SK-N-SH (cell line): Measurements from ENCODE around the gene PACSIN2. TPM values are rescaled to one million over a fixed set of nuclear protein-coding genes. Genes with fewer than 3 reads are reported as not detected.

Source experiments
- CTCF ChIA-PET: fragments of 300-600, 350-600 bp; formaldehyde crosslinking; extraction: SDS; loops from one replicate; lab custom pipeline; 2021; lab: Yijun Ruan, JAX
- POLR2A ChIA-PET: fragments of 350-600 bp; sonication (Branson Sonifier 250); formaldehyde crosslinking; extraction: SDS; loops from one replicate; lab custom pipeline; 2020; ENCODE audit warnings: antibody characterized with exemption, inconsistent platforms; lab: Yijun Ruan, JAX
- DNase-seq: peaks from one replicate; pipeline ENCODE4 v3.0.0; 2012
- H2AFZ ChIP-seq: fragments of 200-600 bp; sonication (generic); 2 replicates; pipeline ENCODE4 v1.8.1; 2016; ENCODE audit warnings: antibody characterized with exemption, mild to moderate bottlenecking, low read depth
- H3F3A ChIP-seq: fragments of 200-600 bp; sonication (generic); replicated peaks from 2 replicates; pipeline ENCODE3; 2016; ENCODE audit warnings: antibody characterized with exemption, mild to moderate bottlenecking; ENCODE audit not compliant: insufficient read depth
- H3K27ac ChIP-seq, 2 experiments: fragments of 200-500 bp in 1 of 2; fragments of 200-600 bp in 1 of 2; sonication (Bioruptor generic) in 1 of 2; sonication (generic), shearing (Covaris generic) in 1 of 2; 2 replicates each; pipeline versions ENCODE4 v1.5.1 to v1.6.1; 2014 to 2016; ENCODE audit warnings: low read depth in 2 of 2, inconsistent platforms in 1 of 2, low read length in 1 of 2, mild to moderate bottlenecking in 1 of 2, mixed read lengths in 1 of 2
- H3K27me3 ChIP-seq: fragments of 200-600 bp; sonication (generic), shearing (Covaris generic); 2 replicates; pipeline ENCODE4 v1.6.1; 2016; ENCODE audit warnings: mixed run types; ENCODE audit not compliant: insufficient read depth
- H3K36me3 ChIP-seq, 2 experiments: fragments of 200-500 bp in 1 of 2; fragments of 200-600 bp in 1 of 2; sonication (Bioruptor generic) in 1 of 2; sonication (generic) in 1 of 2; replicated peaks in 1 of 2; 2 replicates each; pipeline versions ENCODE3 to v1.5.1; 2014 to 2016; ENCODE audit warnings: low read length in 1 of 2, mild to moderate bottlenecking in 1 of 2; ENCODE audit not compliant: insufficient read depth in 2 of 2, control insufficient read depth in 1 of 2
- H3K4me1 ChIP-seq, 2 experiments: fragments of 200-500 bp in 1 of 2; fragments of 200-600 bp in 1 of 2; sonication (Bioruptor generic) in 1 of 2; sonication (generic), shearing (Covaris generic) in 1 of 2; 2 replicates each; pipeline versions ENCODE4 v1.5.1 to v1.6.1; 2014 to 2016; ENCODE audit warnings: low read depth in 1 of 2, low read length in 1 of 2, mixed run types in 1 of 2; ENCODE audit not compliant: insufficient read depth in 2 of 2, control insufficient read depth in 1 of 2
- H3K4me2 ChIP-seq: fragments of 200-600 bp; sonication (generic), shearing (Covaris generic); 2 replicates; pipeline ENCODE4 v1.6.1; 2017; ENCODE audit warnings: mixed run types
- H3K4me3 ChIP-seq, 2 experiments: fragments of 200-500 bp in 1 of 2; fragments of 200-600 bp in 1 of 2; sonication (Bioruptor generic) in 1 of 2; sonication (generic), shearing (Covaris generic) in 1 of 2; 2 replicates each; pipeline versions ENCODE4 v1.5.1 to v1.8.1; 2014 to 2016; ENCODE audit warnings: low read depth in 2 of 2, inconsistent platforms in 1 of 2, low read length in 1 of 2, mild to moderate bottlenecking in 1 of 2, mixed read lengths in 1 of 2, moderate library complexity in 1 of 2
- H3K79me2 ChIP-seq: fragments of 200-600 bp; sonication (generic); 2 replicates; pipeline ENCODE4 v1.8.1; 2017; ENCODE audit warnings: mild to moderate bottlenecking; ENCODE audit not compliant: insufficient read depth
- H3K9ac ChIP-seq: fragments of 200-600 bp; sonication (generic); 2 replicates; pipeline ENCODE4 v1.6.1; 2017; ENCODE audit warnings: mixed run types
- H3K9me2 ChIP-seq: fragments of 200-600 bp; sonication (generic); 2 replicates; pipeline ENCODE4 v1.6.1; 2017; ENCODE audit warnings: mixed run types
- H3K9me3 ChIP-seq: fragments of 200-600 bp; sonication (generic); 2 replicates; pipeline ENCODE4 v1.6.1; 2017; ENCODE audit warnings: mixed run types, mild to moderate bottlenecking, moderate library complexity
- H4K20me1 ChIP-seq: fragments of 200-600 bp; sonication (generic); 2 replicates; pipeline ENCODE4 v1.6.1; 2017; ENCODE audit warnings: mild to moderate bottlenecking, mixed run types; ENCODE audit not compliant: insufficient read depth
- CTCF ChIP-seq: fragments of 200-600 bp; sonication (generic); IDR thresholded peaks from 2 replicates; pipeline ENCODE4 v1.6.1; 2017; ENCODE audit warnings: antibody characterized with exemption, mild to moderate bottlenecking, moderate library complexity
- EZH2phosphoT487 ChIP-seq: fragments of 200-600 bp; sonication (generic); IDR thresholded peaks from 2 replicates; pipeline ENCODE4 v1.6.1; 2017; ENCODE audit warnings: low read depth, mixed run types, mild to moderate bottlenecking, antibody characterized with exemption, moderate library complexity, borderline replicate concordance
- FOSL2 ChIP-seq: IDR thresholded peaks from 2 replicates; pipeline ENCODE4 v1.4.0; 2012; ENCODE audit warnings: low read depth, mild to moderate bottlenecking, moderate library complexity, borderline replicate concordance
- FOXJ3 ChIP-seq: sonication (generic); formaldehyde crosslinking; IDR thresholded peaks from 2 replicates; pipeline ENCODE4 v1.5.1; 2020; ENCODE audit warnings: mild to moderate bottlenecking, missing genetic modification reagents
- MAX ChIP-seq: IDR thresholded peaks from 2 replicates; pipeline ENCODE4 v1.4.0; 2012; ENCODE audit warnings: low read depth
- NFIC ChIP-seq: IDR thresholded peaks from 2 replicates; pipeline ENCODE4 v1.4.0; 2012; ENCODE audit warnings: borderline replicate concordance
- POLR2AphosphoS5 ChIP-seq: IDR thresholded peaks from 2 replicates; pipeline ENCODE4 v1.6.1; 2012; ENCODE audit warnings: low read depth, low read length
- RAD21 ChIP-seq: IDR thresholded peaks from 2 replicates; pipeline ENCODE4 v1.6.1; 2012; ENCODE audit warnings: mild to moderate bottlenecking, low read length
- RCOR1 ChIP-seq: fragments of 150-350 bp; IDR thresholded peaks from 2 replicates; pipeline ENCODE4 v1.6.1; 2017; ENCODE audit warnings: antibody characterized with exemption, low read length
- REST ChIP-seq: IDR thresholded peaks from 2 replicates; pipeline ENCODE4 v1.6.1; 2012; ENCODE audit warnings: mild to moderate bottlenecking, low read depth, low read length, moderate library complexity
- RFX5 ChIP-seq: IDR thresholded peaks from 2 replicates; pipeline ENCODE4 v1.6.1; 2012; ENCODE audit warnings: mild to moderate bottlenecking, improper control_type of control experiment, low read length
- SMC3 ChIP-seq: IDR thresholded peaks from 2 replicates; pipeline ENCODE4 v1.6.1; 2012; ENCODE audit warnings: low read depth, low read length, improper control_type of control experiment
- TAF1 ChIP-seq: IDR thresholded peaks from 2 replicates; pipeline ENCODE4 v1.6.1; 2012; ENCODE audit warnings: low read depth, mild to moderate bottlenecking, low read length, moderate library complexity, borderline replicate concordance
- TEAD4 ChIP-seq: IDR thresholded peaks from 2 replicates; pipeline ENCODE4 v1.4.0; 2012; ENCODE audit warnings: mild to moderate bottlenecking, borderline replicate concordance; ENCODE audit not compliant: insufficient read depth
- USF2 ChIP-seq: fragments of 150-350 bp; IDR thresholded peaks from 2 replicates; pipeline ENCODE4 v1.6.1; 2017; ENCODE audit warnings: antibody characterized with exemption, low read length, low read depth, borderline replicate concordance
- YY1 ChIP-seq: IDR thresholded peaks from 2 replicates; pipeline ENCODE4 v1.4.0; 2012; ENCODE audit warnings: low read depth, mild to moderate bottlenecking
- ZBTB33 ChIP-seq: IDR thresholded peaks from 2 replicates; pipeline ENCODE4 v1.4.0; 2012; ENCODE audit warnings: low read depth, borderline replicate concordance
- WGBS: methylation state at CpG from one replicate; pipeline ENCODE4 v1.1.6; 2017; ENCODE audit warnings: low lambda C conversion rate; 5-methylcytosine and 5-hydroxymethylcytosine counted together
- polyA plus RNA-seq, 3 experiments: library from polyadenylated mRNA; depleted of rRNA; stranded (reverse); fragments of >200 nt; gene quantifications; 2 replicates each; pipeline ENCODE4 v1.2.3, GENCODE V29; 2012

PACSIN2 gene
- polyA plus RNA-seq, 1 of the 3 experiments (the other 2 are of a cell fraction): 60.5 TPM

- no peak for TF ChIP-seq YY1
- no peak for TF ChIP-seq REST
Observed at GRCh38 chr22:42863349-42863961, 151.5 kb downstream of the PACSIN2 start (continued).

GRCh38 chr22:42862045-42862734, 152.8 kb downstream of the PACSIN2 start:
- H3F3A ChIP-seq: peaks cover 5% of the 10 kb centered on the region
- 82% methylated on average over 7 of the region's 7 CpGs for WGBS
- CTCF ChIA-PET: no interaction called here
- no peak overlapping the region for H3K9ac ChIP-seq
- H3K27ac ChIP-seq: peak overlapping the region in 1 of 2 experiments; percentile 95; a peak in 1 of 4 replicates
- no peaks in the 10 kb centered on the region for H3K27me3 ChIP-seq
- TF ChIP-seq RAD21 (no peak), YY1 (no peak), CTCF (no peak), TEAD4 (no peak), RCOR1 (no peak), POLR2AphosphoS5 (no peak), EZH2phosphoT487 (no peak), FOSL2 (no peak), SMC3 (no peak), ZBTB33 (no peak), FOXJ3 (CRISPR knock-in tag) (no peak), NFIC (no peak), TAF1 (no peak), RFX5 (no peak), USF2 (no peak), MAX (no peak)
- TF ChIP-seq, all 33 proteins: peak for 0
- POLR2A ChIA-PET: no interaction called here
- Histone ChIP-seq H3K9me3 (no peaks in the 10 kb centered on the region), H3K36me3 (no peaks in the 10 kb centered on the region), H3K4me3 (no peak overlapping the region), H3K9me2 (no peaks in the 10 kb centered on the region), H2AFZ (no peak overlapping the region), H4K20me1 (no peaks in the 10 kb centered on the region), H3K4me2 (no peak overlapping the region), H3K79me2 (no peaks in the 10 kb centered on the region), H3K4me1 (peaks cover 0 to 3% of the 10 kb centered on the region in 2 experiments; a peak in 1 of 4 replicates)
- DNase-seq: no peak
